ENCODE data around the gene ESPN. TPM values are rescaled to one million over a fixed set of nuclear protein-coding genes. Genes with fewer than 3 reads are reported as not detected.
"Not testable (repeated sequence)": the region's sequence is repeated elsewhere in the genome, so short reads cannot be mapped to it uniquely, and the experiment has no call there.

ESPN gene
- polyA plus RNA-seq, 1 experiment = not detected

DNA sequence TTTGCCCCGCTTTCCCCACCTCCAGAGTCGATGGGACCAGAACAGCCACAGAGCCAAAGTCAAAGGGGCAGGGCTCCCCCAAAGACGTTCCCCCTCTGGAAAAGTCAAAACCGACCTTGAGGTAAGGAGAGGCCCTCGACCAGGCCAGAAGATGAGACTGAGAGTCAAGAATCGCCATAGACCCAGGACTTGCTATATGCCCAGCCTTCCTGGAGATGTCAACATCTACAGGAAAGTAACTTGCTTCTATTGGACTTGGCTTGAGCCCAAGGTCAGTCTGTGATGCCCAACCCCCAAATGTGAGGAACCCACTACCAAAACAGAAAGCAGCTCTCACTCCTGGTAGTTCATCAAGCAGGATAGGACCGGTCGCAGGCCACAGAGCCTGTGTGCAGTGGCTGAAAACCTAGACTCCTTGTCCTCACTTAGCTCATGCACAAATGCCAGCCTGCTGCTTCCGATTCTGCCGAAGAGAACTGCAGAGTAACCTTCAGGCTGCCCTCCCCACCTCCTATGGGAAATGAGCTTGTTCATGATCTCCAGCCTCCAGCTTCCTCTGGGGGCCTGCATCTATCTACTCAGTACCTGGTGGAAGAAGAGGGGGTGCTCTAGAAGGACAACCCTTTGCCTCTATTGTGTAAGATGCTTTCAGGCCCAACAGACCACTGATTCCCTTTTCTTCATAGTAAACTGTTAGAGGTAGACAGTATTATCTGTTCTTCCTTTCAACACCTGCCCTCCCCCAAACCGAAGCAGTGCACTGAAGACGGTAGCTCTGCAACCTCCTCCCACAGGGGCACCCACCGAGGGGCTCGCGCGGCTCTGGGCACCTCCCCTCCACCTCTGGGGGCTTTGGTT lies 32.4 kb upstream of the ESPN start:
- TF ChIP-seq, protein P1, sequence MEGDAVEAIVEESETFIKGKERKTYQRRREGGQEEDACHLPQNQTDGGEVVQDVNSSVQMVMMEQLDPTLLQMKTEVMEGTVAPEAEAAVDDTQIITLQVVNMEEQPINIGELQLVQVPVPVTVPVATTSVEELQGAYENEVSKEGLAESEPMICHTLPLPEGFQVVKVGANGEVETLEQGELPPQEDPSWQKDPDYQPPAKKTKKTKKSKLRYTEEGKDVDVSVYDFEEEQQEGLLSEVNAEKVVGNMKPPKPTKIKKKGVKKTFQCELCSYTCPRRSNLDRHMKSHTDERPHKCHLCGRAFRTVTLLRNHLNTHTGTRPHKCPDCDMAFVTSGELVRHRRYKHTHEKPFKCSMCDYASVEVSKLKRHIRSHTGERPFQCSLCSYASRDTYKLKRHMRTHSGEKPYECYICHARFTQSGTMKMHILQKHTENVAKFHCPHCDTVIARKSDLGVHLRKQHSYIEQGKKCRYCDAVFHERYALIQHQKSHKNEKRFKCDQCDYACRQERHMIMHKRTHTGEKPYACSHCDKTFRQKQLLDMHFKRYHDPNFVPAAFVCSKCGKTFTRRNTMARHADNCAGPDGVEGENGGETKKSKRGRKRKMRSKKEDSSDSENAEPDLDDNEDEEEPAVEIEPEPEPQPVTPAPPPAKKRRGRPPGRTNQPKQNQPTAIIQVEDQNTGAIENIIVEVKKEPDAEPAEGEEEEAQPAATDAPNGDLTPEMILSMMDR (IDR thresholded peaks at IDR 0.05; ENCODE audit: low read depth, low read length) = no peak
- no peak overlapping the region for H3K27ac ChIP-seq (ENCODE audit: low read depth, low read length)
- ChIA-PET CTCF (interaction anchor here (0.7 to 1.3 kb wide), 4 partner anchors 10 to 46 kb away, joined by 3 to 5 read pairs (median 4); no protein-coding TSS in a partner anchor), POLR2A (interaction anchor here (0.6 kb wide), 2 partner anchors 30 to 147 kb away, joined by 3 read pairs; no protein-coding TSS in a partner anchor)
- H3K9me3 ChIP-seq (ENCODE audit: control insufficient read depth, insufficient read depth, low read length) = no peaks in the 10 kb centered on the region
- H3K27me3 ChIP-seq (ENCODE audit: control insufficient read depth, insufficient read depth, low read length) = peaks cover 4% of the 10 kb centered on the region
- DNase-seq (ENCODE audit: low read depth, low spot score) = no peak
- peak overlapping the region; percentile 68 for H3K4me3 ChIP-seq (ENCODE audit: low read depth, low read length)

- no peak for DNase-seq (ENCODE audit: low read depth, low spot score)
- no peak overlapping the region for H3K27ac ChIP-seq (ENCODE audit: low read depth, low read length)
Measured at GRCh38 chr1:6392809-6393399, 31.7 kb upstream of the ESPN start.

GRCh38 chr1:6393400-6394187 lies 31.0 kb upstream of the ESPN start, which contains the start of gene ACOT7:
TSS of gene ACOT7 (minus strand) at chr1:6393767. CDS start at chr1:6393399, 368 bp downstream.
- H3K4me3 ChIP-seq (ENCODE audit: low read depth, low read length) = peak within 1 kb of the TSS; percentile 68
- ChIA-PET CTCF (interaction anchor here (0.6 to 2.4 kb wide), 9 partner anchors 11 to 208 kb away, joined by 3 to 18 read pairs (median 3); no protein-coding TSS in a partner anchor), POLR2A (interaction anchor here (0.5 to 1.4 kb wide), 5 partner anchors 10 to 215 kb away, joined by 3 to 6 read pairs (median 3); no protein-coding TSS in a partner anchor)
- H3K27ac ChIP-seq (ENCODE audit: low read depth, low read length) = peak within 1 kb of the TSS; percentile 93
- DNase-seq (ENCODE audit: low read depth, low spot score) = peak; percentile 36
- no peaks in the 10 kb centered on the region for H3K9me3 ChIP-seq (ENCODE audit: control insufficient read depth, insufficient read depth, low read length)
- H3K27me3 ChIP-seq (ENCODE audit: control insufficient read depth, insufficient read depth, low read length) = peaks cover 4% of the 10 kb centered on the region
- TF ChIP-seq, protein P1 (IDR thresholded peaks at IDR 0.05; ENCODE audit: low read depth, low read length) = peak; percentile 37; the same call in 1 of the 2 replicates

More at GRCh38 chr1:6392809-6393399, 31.7 kb upstream of the ESPN start:
- ChIA-PET POLR2A (interaction anchor here (0.5 to 1.3 kb wide), 3 partner anchors 9 to 216 kb away, joined by 3 to 5 read pairs (median 3); no protein-coding TSS in a partner anchor), CTCF (interaction anchor here (0.6 to 1.3 kb wide), 5 partner anchors 10 to 93 kb away, joined by 3 to 5 read pairs (median 3); no protein-coding TSS in a partner anchor)
- Histone ChIP-seq H3K27me3 (ENCODE audit: control insufficient read depth, insufficient read depth, low read length) (peaks cover 4% of the 10 kb centered on the region), H3K4me3 (ENCODE audit: low read depth, low read length) (peak overlapping the region; percentile 68), H3K9me3 (ENCODE audit: control insufficient read depth, insufficient read depth, low read length) (no peaks in the 10 kb centered on the region)
- TF ChIP-seq, protein P1 (IDR thresholded peaks at IDR 0.05; ENCODE audit: low read depth, low read length) = no peak

DNA sequence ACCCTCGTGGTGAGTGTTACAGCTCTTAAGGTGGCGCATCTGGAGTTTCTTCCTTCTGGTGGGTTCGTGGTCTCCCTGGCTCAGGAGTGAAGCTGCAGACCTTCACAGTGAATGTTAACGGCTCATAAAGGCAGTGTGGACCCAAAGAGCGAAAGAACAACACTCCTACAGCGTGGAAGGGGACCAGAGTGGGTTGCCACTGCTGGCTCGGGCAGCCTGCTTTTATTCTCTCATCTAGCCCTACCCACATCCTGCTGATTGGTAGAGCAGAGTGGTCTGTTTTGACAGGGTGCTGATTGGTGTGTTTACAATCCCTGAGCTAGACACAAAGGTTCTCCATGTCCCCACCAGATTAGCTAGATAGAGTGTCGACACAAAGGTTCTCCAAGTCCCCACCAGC lies 29.4 kb upstream of the ESPN start:
- H3K27ac ChIP-seq (ENCODE audit: low read depth, low read length); DNase-seq (ENCODE audit: low read depth, low spot score); H3K27me3 ChIP-seq (ENCODE audit: control insufficient read depth, insufficient read depth, low read length); POLR2A ChIA-PET; H3K4me3 ChIP-seq (ENCODE audit: low read depth, low read length); H3K9me3 ChIP-seq (ENCODE audit: control insufficient read depth, insufficient read depth, low read length): not testable (repeated sequence)
- CTCF ChIA-PET = interaction anchor here (0.6 to 2.4 kb wide), 7 partner anchors 10 to 175 kb away, joined by 3 to 18 read pairs (median 5); no protein-coding TSS in a partner anchor

GRCh38 chr1:6395781-6396244 lies 28.8 kb upstream of the ESPN start:
- H3K27ac ChIP-seq (ENCODE audit: low read depth, low read length); DNase-seq (ENCODE audit: low read depth, low spot score); H3K27me3 ChIP-seq (ENCODE audit: control insufficient read depth, insufficient read depth, low read length); H3K4me3 ChIP-seq (ENCODE audit: low read depth, low read length); POLR2A ChIA-PET; H3K9me3 ChIP-seq (ENCODE audit: control insufficient read depth, insufficient read depth, low read length): not testable (repeated sequence)
- CTCF ChIA-PET = interaction anchor here (1.9 to 2.4 kb wide), 2 partner anchors 9 to 33 kb away, joined by 5 to 18 read pairs; no protein-coding TSS in a partner anchor

All from AG04450 (cell line).